Neural progenitor cell (in vitro differentiated cells): ENCODE data around the gene ORAI2. TPM values are rescaled to one million over a fixed set of nuclear protein-coding genes. Genes with fewer than 3 reads are reported as not detected.
"Not testable (repeated sequence)": the region's sequence is repeated elsewhere in the genome, so short reads cannot be mapped to it uniquely, and the experiment has no call there.

Experiments used
- DNase-seq: peaks from one replicate; pipeline ENCODE4 v3.0.0-alpha.2; 2016; ENCODE audit warnings: low spot score
- H2AFZ ChIP-seq: fragments of 200-600 bp; sonication (generic); replicated peaks from 2 replicates; pipeline ENCODE4 v1.6.1; 2016; ENCODE audit warnings: antibody characterized with exemption
- H3F3A ChIP-seq: fragments of 200-600 bp; sonication (generic); 2 replicates; pipeline ENCODE4 v1.6.1; 2016; ENCODE audit warnings: antibody characterized with exemption, low read depth
- H3K27ac ChIP-seq: fragments of 200-600 bp; sonication (generic); 2 replicates; pipeline ENCODE4 v1.5.1; 2016; ENCODE audit warnings: mild to moderate bottlenecking
- H3K27me3 ChIP-seq: fragments of 200-600 bp; sonication (generic); 2 replicates; pipeline ENCODE4 v1.6.1; 2016; ENCODE audit warnings: mild to moderate bottlenecking, moderate library complexity
- H3K36me3 ChIP-seq: fragments of 200-600 bp; sonication (generic); 2 replicates; pipeline ENCODE4 v1.5.1; 2016
- H3K4me1 ChIP-seq: fragments of 200-600 bp; sonication (generic); 2 replicates; pipeline ENCODE4 v1.6.1; 2016; ENCODE audit warnings: mixed run types
- H3K4me2 ChIP-seq: fragments of 200-600 bp; sonication (generic); 2 replicates; pipeline ENCODE4 v1.6.1; 2016
- H3K4me3 ChIP-seq: fragments of 200-600 bp; sonication (generic); 2 replicates; pipeline ENCODE4 v1.5.1; 2016
- H3K79me2 ChIP-seq: fragments of 200-600 bp; sonication (generic); 2 replicates; pipeline ENCODE4 v1.6.1; 2016; ENCODE audit warnings: low read depth
- H3K9ac ChIP-seq: fragments of 200-600 bp; sonication (generic); 2 replicates; pipeline ENCODE4 v1.6.1; 2016
- H3K9me3 ChIP-seq: fragments of 200-600 bp; sonication (generic); 2 replicates; pipeline ENCODE4 v1.5.1; 2016; ENCODE audit warnings: low read depth
- H4K20me1 ChIP-seq: fragments of 200-600 bp; sonication (generic); 2 replicates; pipeline ENCODE4 v1.6.1; 2016; ENCODE audit warnings: low read depth
- H3K27ac Mint-ChIP-seq: 3 replicates; pipeline ENCODE4 v1.8.0; 2021; ENCODE audit warnings: mixed read lengths
- H3K27me3 Mint-ChIP-seq: 2 replicates; pipeline ENCODE4 v1.8.0; 2022; ENCODE audit warnings: low read depth, mild to moderate bottlenecking, inconsistent platforms, moderate library complexity, mixed read lengths; ENCODE audit not compliant: insufficient read depth
- H3K36me3 Mint-ChIP-seq: 3 replicates; pipeline ENCODE4 v1.8.0; 2021; ENCODE audit warnings: mixed read lengths
- H3K4me1 Mint-ChIP-seq: 3 replicates; pipeline ENCODE4 v1.8.0; 2021; ENCODE audit warnings: mixed read lengths
- H3K4me3 Mint-ChIP-seq: 3 replicates; pipeline ENCODE4 v1.8.0; 2021; ENCODE audit warnings: mild to moderate bottlenecking, moderate library complexity, mixed read lengths
- H3K9me3 Mint-ChIP-seq: 3 replicates; pipeline ENCODE4 v1.8.0; 2020; ENCODE audit warnings: mixed read lengths
- CTCF ChIP-seq: fragments of 200-600 bp; sonication (generic); IDR thresholded peaks from 2 replicates; pipeline ENCODE4 v1.5.1; 2017; ENCODE audit warnings: antibody characterized with exemption, mild to moderate bottlenecking
- EZH2 ChIP-seq: fragments of 200-600 bp; sonication (generic); IDR thresholded peaks from 2 replicates; pipeline ENCODE4 v1.6.1; 2017; ENCODE audit warnings: antibody characterized with exemption, mild to moderate bottlenecking, moderate library complexity
- EZH2phosphoT487 ChIP-seq: fragments of 200-600 bp; sonication (generic); IDR thresholded peaks from 2 replicates; pipeline ENCODE4 v1.6.1; 2017; ENCODE audit warnings: antibody characterized with exemption
- total RNA-seq: library from RNA; depleted of rRNA; stranded (reverse); fragments of >200 nt; gene quantifications from 2 replicates; pipeline ENCODE4 v1.2.3, GENCODE V29; 2015; ENCODE audit warnings: low replicate concordance

ORAI2 gene
- total RNA-seq, 1 donor from 2014 or later = 15.7 TPM

- Histone ChIP-seq H3K27me3 (no peaks in the 10 kb centered on the region), H2AFZ (no peak overlapping the region), H3K79me2 (peaks cover 5% of the 10 kb centered on the region), H3K4me3 (no peak overlapping the region), H3K4me2 (no peak overlapping the region), H4K20me1 (peaks cover 25% of the 10 kb centered on the region), H3F3A (peaks cover 16% of the 10 kb centered on the region), H3K36me3 (peaks cover 12% of the 10 kb centered on the region), H3K9ac (no peak overlapping the region), H3K27ac (no peak overlapping the region), H3K4me1 (no peaks in the 10 kb centered on the region), H3K9me3 (no peaks in the 10 kb centered on the region)
- H3K9me3 Mint-ChIP-seq = peaks cover 14% of the 10 kb centered on the region
- H3K27me3 Mint-ChIP-seq = peaks cover 9% of the 10 kb centered on the region
- TF ChIP-seq CTCF (no peak), EZH2 (no peak), EZH2phosphoT487 (no peak)
- H3K4me3 Mint-ChIP-seq = no peak overlapping the region
- H3K27ac Mint-ChIP-seq = no peak overlapping the region
- no peaks in the 10 kb centered on the region for H3K4me1 Mint-ChIP-seq
- H3K36me3 Mint-ChIP-seq = peaks cover 58% of the 10 kb centered on the region
- no peak for DNase-seq
Measured at GRCh38 chr7:102407910-102408309, 25.5 kb upstream of the ORAI2 start.

GRCh38 chr7:102408530-102408929, 24.8 kb upstream of the ORAI2 start:
- H3K4me1 Mint-ChIP-seq, H3K4me3 Mint-ChIP-seq, H3K4me2 ChIP-seq, H3K79me2 ChIP-seq, H3K27ac ChIP-seq, H3K4me1 ChIP-seq, H3K9me3 ChIP-seq, H2AFZ ChIP-seq, H3K4me3 ChIP-seq, H3K27me3 ChIP-seq, H3K27ac Mint-ChIP-seq, DNase-seq, H3K9ac ChIP-seq: not testable (repeated sequence)
- peaks cover 22% of the 10 kb centered on the region for H4K20me1 ChIP-seq
- Mint-ChIP-seq H3K9me3 (peaks cover 14% of the 10 kb centered on the region), H3K36me3 (peaks cover 58% of the 10 kb centered on the region), H3K27me3 (peaks cover 11% of the 10 kb centered on the region)
- H3K36me3 ChIP-seq = peaks cover 12% of the 10 kb centered on the region
- peaks cover 10% of the 10 kb centered on the region for H3F3A ChIP-seq

- peaks cover 14% of the 10 kb centered on the region for H3K9me3 Mint-ChIP-seq
- Histone ChIP-seq H3K27ac (no peak overlapping the region), H3K9me3 (no peaks in the 10 kb centered on the region), H3F3A (peaks cover 2% of the 10 kb centered on the region), H3K36me3 (peaks cover 12% of the 10 kb centered on the region), H3K9ac (no peak overlapping the region), H3K27me3 (no peaks in the 10 kb centered on the region), H3K4me1 (no peaks in the 10 kb centered on the region), H3K4me3 (no peak overlapping the region), H3K4me2 (no peak overlapping the region), H4K20me1 (peaks cover 14% of the 10 kb centered on the region), H2AFZ (no peak overlapping the region), H3K79me2 (peaks cover 5% of the 10 kb centered on the region)
- peaks cover 56% of the 10 kb centered on the region for H3K36me3 Mint-ChIP-seq
- H3K4me1 Mint-ChIP-seq = no peaks in the 10 kb centered on the region
- peaks cover 11% of the 10 kb centered on the region for H3K27me3 Mint-ChIP-seq
- no peak overlapping the region for H3K4me3 Mint-ChIP-seq
- no peak overlapping the region for H3K27ac Mint-ChIP-seq
- no peak for TF ChIP-seq EZH2phosphoT487
- no peak for TF ChIP-seq EZH2
- no peak for DNase-seq
Measured at GRCh38 chr7:102409340-102409739, 24.0 kb upstream of the ORAI2 start.

DNA sequence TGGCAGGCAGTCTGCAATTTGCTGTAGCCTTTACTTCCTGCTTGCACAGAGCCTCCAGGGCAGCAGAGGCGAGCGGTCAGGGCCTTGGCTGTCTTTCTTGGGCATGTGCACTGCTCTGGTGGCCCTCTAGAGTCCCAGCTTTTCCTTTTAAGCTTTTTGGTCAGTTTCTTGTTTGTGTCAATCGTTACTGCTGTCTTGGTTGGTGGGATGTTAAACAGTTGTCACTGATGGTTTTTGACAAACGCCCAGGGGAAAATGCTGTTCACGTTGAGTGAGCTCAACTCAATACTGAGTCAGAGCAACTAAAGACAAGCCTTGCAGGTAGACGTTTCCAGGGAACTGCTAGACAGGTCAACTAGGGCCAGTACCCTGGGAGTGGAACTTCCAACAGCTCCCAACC, 23.3 kb upstream of the ORAI2 start:
- Histone ChIP-seq H3K79me2 (peaks cover 5% of the 10 kb centered on the region), H3K9me3 (no peaks in the 10 kb centered on the region), H3K9ac (no peak overlapping the region), H3K36me3 (peaks cover 12% of the 10 kb centered on the region), H3K4me1 (no peaks in the 10 kb centered on the region), H2AFZ (no peak overlapping the region), H3K4me2 (no peak overlapping the region), H3F3A (no peaks in the 10 kb centered on the region), H3K27me3 (no peaks in the 10 kb centered on the region), H3K4me3 (no peak overlapping the region), H3K27ac (no peak overlapping the region), H4K20me1 (peaks cover 10% of the 10 kb centered on the region)
- H3K27me3 Mint-ChIP-seq = peaks cover 13% of the 10 kb centered on the region
- H3K4me3 Mint-ChIP-seq = no peak overlapping the region
- TF ChIP-seq EZH2 (no peak), EZH2phosphoT487 (no peak), CTCF (no peak)
- peaks cover 14% of the 10 kb centered on the region for H3K9me3 Mint-ChIP-seq
- H3K36me3 Mint-ChIP-seq = peaks cover 55% of the 10 kb centered on the region
- no peaks in the 10 kb centered on the region for H3K4me1 Mint-ChIP-seq
- no peak for DNase-seq
- no peak overlapping the region for H3K27ac Mint-ChIP-seq
